Measurements from ENCODE around the gene PARK7.
"Not testable (repeated sequence)": the region's sequence is repeated elsewhere in the genome, so short reads cannot be mapped to it uniquely, and the experiment has no call there.

The PARK7 gene

DNA sequence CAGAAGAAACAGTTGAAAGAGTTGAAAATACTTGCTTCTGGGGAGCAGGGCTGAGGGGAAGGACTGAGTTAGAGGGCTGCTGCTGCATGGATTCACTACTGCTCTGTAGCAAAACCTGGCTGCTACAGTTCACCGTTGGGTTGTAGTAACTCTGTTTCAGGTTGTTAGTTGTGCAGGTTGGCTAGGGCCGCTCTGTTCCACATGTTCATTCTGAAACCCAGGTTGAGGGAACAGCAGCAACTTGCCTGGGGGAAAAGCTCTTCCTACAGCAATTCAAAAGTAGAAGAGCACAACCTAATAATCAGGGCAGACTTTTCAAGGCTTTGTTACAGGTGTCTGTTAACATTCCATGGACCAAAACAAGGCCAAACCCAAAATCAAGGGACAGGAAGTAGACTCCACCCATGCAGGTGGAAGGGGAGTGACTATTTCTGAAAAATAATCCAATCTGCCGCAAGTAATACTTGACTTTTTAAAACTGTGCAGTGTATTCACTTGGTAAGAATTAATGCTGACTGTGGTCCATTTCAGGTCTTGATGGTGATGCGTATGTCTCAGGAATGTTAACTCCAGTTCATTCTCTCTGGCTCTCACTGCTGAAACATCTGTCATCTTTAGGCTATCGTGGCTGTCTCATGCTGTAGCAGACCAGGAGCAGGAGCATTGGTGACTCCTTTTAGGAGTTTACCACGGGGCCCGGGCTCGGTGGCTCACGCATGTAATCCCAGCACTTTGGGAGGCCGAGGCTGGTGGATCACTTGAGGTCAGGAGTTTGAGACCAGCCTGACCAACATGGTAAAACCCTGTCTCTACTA lies 5.1 kb upstream of the PARK7 start:
- Histone ChIP-seq H3K9me3 (ENCODE audit: control extremely low read depth in 1 of 5, control insufficient read depth in 4 of 5, insufficient read depth in 2 of 5, low read depth in 1 of 5, low read length in 4 of 5) (no peaks in the 10 kb centered on the region), H3K36me3 (ENCODE audit: control insufficient read depth in 4 of 4, insufficient read depth in 4 of 4, low read length in 3 of 4) (no peaks in the 10 kb centered on the region), H3K27ac (ENCODE audit: insufficient read depth in 1 of 2, low read depth in 1 of 2, low read length in 2 of 2, poor library complexity in 1 of 2, severe bottlenecking in 2 of 2) (no peak overlapping the region), H3K4me3 (ENCODE audit: control insufficient read depth in 1 of 7, extremely low read depth in 1 of 7, insufficient read depth in 4 of 7, low read depth in 2 of 7, low read length in 6 of 7) (no peak overlapping the region), H3K27me3 (replicated peaks in 2 of 5; ENCODE audit: control insufficient read depth in 4 of 5, insufficient read depth in 5 of 5, low read length in 4 of 5) (no peaks in the 10 kb centered on the region), H3K4me1 (ENCODE audit: control extremely low read depth in 1 of 4, control insufficient read depth in 4 of 4, insufficient read depth in 4 of 4, low read length in 3 of 4) (peaks cover 5 to 25% (median 21%) of the 10 kb centered on the region in 4 experiments)
- ChIA-PET CTCF (interaction anchor here (0.6 to 1.6 kb wide), 4 partner anchors 14 to 19 kb away, joined by 3 to 5 read pairs (median 4); partner anchors contain the start of gene TNFRSF9), POLR2A (interaction anchor here (1.2 kb wide), 1 partner anchor 26 kb away, joined by 4 read pairs; no protein-coding TSS in a partner anchor)
- WGBS (ENCODE audit: insufficient coverage), result 100% methylated on average over 9 of the region's 10 CpGs
- DNase-seq, result no peak

DNA sequence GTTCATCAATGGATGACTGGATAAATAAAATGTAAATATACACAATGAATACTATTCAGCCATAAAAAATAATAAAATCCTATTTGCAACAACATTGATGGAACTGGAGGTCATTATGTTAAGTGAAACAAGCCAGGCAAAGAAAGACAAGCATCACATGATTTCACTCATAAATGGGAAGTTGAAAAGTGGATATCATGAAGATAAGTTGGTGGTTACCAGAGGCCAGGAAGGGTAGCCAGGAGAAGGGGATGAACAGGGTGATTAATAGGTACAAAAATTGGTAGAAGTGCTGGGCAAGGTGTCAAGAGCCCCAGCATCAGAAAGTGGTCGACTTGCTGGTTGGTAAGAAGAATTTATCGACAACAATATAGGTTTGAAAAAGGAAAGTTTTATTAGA lies 1.3 kb upstream of the PARK7 start:
- ChIA-PET CTCF (no interaction called here), POLR2A (no interaction called here)
- WGBS (ENCODE audit: insufficient coverage), result 88% methylated on average over 2 of the region's 2 CpGs
- DNase-seq, result peak in 2 of 3 donors; percentile 43 to 61
- no peak overlapping the region for H3K27ac ChIP-seq (ENCODE audit: insufficient read depth in 1 of 2, low read depth in 1 of 2, low read length in 2 of 2, poor library complexity in 1 of 2, severe bottlenecking in 2 of 2)
- no peaks in the 10 kb centered on the region for H3K9me3 ChIP-seq (ENCODE audit: control extremely low read depth in 1 of 5, control insufficient read depth in 4 of 5, insufficient read depth in 2 of 5, low read depth in 1 of 5, low read length in 4 of 5)
- peaks cover 7 to 15% (median 14%) of the 10 kb centered on the region in 4 experiments for H3K36me3 ChIP-seq (ENCODE audit: control insufficient read depth in 4 of 4, insufficient read depth in 4 of 4, low read length in 3 of 4)
- peaks cover 13 to 23% (median 17%) of the 10 kb centered on the region in 4 experiments for H3K4me1 ChIP-seq (ENCODE audit: control extremely low read depth in 1 of 4, control insufficient read depth in 4 of 4, insufficient read depth in 4 of 4, low read length in 3 of 4)
- peak overlapping the region in 5 of 7 experiments; percentile 84 to 95 (median 89) for H3K4me3 ChIP-seq (ENCODE audit: control insufficient read depth in 1 of 7, extremely low read depth in 1 of 7, insufficient read depth in 4 of 7, low read depth in 2 of 7, low read length in 6 of 7)
- H3K27me3 ChIP-seq (replicated peaks in 2 of 5; ENCODE audit: control insufficient read depth in 4 of 5, insufficient read depth in 5 of 5, low read length in 4 of 5), result no peaks in the 10 kb centered on the region

DNA sequence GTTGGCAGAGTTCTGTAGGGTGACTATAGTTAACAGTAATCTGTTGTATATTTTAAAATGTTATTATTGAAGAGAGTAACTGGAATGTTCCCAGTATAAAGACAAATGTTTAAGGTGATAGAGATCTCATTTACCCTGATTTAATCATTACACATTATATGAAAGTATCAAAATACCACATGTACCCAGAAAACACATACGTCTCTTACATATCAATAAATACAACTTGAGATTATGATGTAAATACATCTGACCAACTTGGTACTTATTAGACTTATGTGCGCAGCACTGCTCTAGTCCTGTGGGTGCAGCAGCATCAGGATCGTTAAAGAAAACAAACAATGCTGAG lies 670 bp upstream of the PARK7 start:
- peak overlapping the region; percentile 84 to 95 (median 89) for H3K4me3 ChIP-seq (ENCODE audit: control insufficient read depth in 1 of 7, extremely low read depth in 1 of 7, insufficient read depth in 4 of 7, low read depth in 2 of 7, low read length in 6 of 7)
- H3K9me3 ChIP-seq (ENCODE audit: control extremely low read depth in 1 of 5, control insufficient read depth in 4 of 5, insufficient read depth in 2 of 5, low read depth in 1 of 5, low read length in 4 of 5), result no peaks in the 10 kb centered on the region
- peaks cover 13 to 23% (median 17%) of the 10 kb centered on the region in 4 experiments for H3K4me1 ChIP-seq (ENCODE audit: control extremely low read depth in 1 of 4, control insufficient read depth in 4 of 4, insufficient read depth in 4 of 4, low read length in 3 of 4)
- DNase-seq, result no peak
- POLR2A ChIA-PET, result interaction anchor here (0.6 to 0.7 kb wide), 3 partner anchors 19 to 26 kb away, joined by 3 to 4 read pairs (median 3); no protein-coding TSS in a partner anchor
- peaks cover 12 to 22% (median 18%) of the 10 kb centered on the region in 4 experiments for H3K36me3 ChIP-seq (ENCODE audit: control insufficient read depth in 4 of 4, insufficient read depth in 4 of 4, low read length in 3 of 4)
- no peaks in the 10 kb centered on the region for H3K27me3 ChIP-seq (replicated peaks in 2 of 5; ENCODE audit: control insufficient read depth in 4 of 5, insufficient read depth in 5 of 5, low read length in 4 of 5)
- H3K27ac ChIP-seq (ENCODE audit: insufficient read depth in 1 of 2, low read depth in 1 of 2, low read length in 2 of 2, poor library complexity in 1 of 2, severe bottlenecking in 2 of 2), result peak overlapping the region; percentile 81 to 93
- WGBS (ENCODE audit: insufficient coverage), result 0% methylated on average over 1 of the region's 3 CpGs
- CTCF ChIA-PET, result interaction anchor here (1.5 kb wide), 1 partner anchor 14 kb away, joined by 6 read pairs; no protein-coding TSS in a partner anchor

DNA sequence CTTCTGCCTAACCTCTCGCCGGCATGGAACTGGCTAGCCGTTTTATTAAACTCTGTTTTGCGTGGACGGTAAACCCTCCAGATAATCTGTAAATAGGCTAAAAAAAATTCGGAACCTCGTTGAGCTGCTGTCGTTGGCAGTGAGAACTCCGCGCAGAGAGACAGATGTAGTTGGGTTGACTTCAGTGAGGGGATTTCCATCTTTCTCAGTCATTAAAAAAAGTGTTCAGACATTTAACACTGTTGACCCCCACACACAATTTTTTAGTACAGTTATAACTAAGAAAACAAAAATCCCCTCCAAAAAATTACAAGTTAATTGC lies 464 bp downstream of the PARK7 start:
- WGBS (ENCODE audit: insufficient coverage), result 0% methylated on average over 8 of the region's 10 CpGs
- Histone ChIP-seq H3K9me3 (ENCODE audit: control extremely low read depth in 1 of 5, control insufficient read depth in 4 of 5, insufficient read depth in 2 of 5, low read depth in 1 of 5, low read length in 4 of 5) (no peaks in the 10 kb centered on the region), H3K4me1 (ENCODE audit: control extremely low read depth in 1 of 4, control insufficient read depth in 4 of 4, insufficient read depth in 4 of 4, low read length in 3 of 4) (peaks cover 13 to 26% (median 17%) of the 10 kb centered on the region in 4 experiments), H3K27ac (ENCODE audit: insufficient read depth in 1 of 2, low read depth in 1 of 2, low read length in 2 of 2, poor library complexity in 1 of 2, severe bottlenecking in 2 of 2) (peak overlapping the region; percentile 81 to 93), H3K27me3 (replicated peaks in 2 of 5; ENCODE audit: control insufficient read depth in 4 of 5, insufficient read depth in 5 of 5, low read length in 4 of 5) (no peaks in the 10 kb centered on the region), H3K4me3 (ENCODE audit: control insufficient read depth in 1 of 7, extremely low read depth in 1 of 7, insufficient read depth in 4 of 7, low read depth in 2 of 7, low read length in 6 of 7) (peak overlapping the region; percentile 84 to 95 (median 89)), H3K36me3 (ENCODE audit: control insufficient read depth in 4 of 4, insufficient read depth in 4 of 4, low read length in 3 of 4) (peaks cover 13 to 32% (median 25%) of the 10 kb centered on the region in 4 experiments)
- ChIA-PET CTCF (interaction anchor here (1.4 to 1.9 kb wide), 3 partner anchors 13 to 54 kb away, joined by 4 to 8 read pairs (median 6); no protein-coding TSS in a partner anchor), POLR2A (no interaction called here)
- DNase-seq, result peak; percentile 40 to 81 (median 80)

DNA sequence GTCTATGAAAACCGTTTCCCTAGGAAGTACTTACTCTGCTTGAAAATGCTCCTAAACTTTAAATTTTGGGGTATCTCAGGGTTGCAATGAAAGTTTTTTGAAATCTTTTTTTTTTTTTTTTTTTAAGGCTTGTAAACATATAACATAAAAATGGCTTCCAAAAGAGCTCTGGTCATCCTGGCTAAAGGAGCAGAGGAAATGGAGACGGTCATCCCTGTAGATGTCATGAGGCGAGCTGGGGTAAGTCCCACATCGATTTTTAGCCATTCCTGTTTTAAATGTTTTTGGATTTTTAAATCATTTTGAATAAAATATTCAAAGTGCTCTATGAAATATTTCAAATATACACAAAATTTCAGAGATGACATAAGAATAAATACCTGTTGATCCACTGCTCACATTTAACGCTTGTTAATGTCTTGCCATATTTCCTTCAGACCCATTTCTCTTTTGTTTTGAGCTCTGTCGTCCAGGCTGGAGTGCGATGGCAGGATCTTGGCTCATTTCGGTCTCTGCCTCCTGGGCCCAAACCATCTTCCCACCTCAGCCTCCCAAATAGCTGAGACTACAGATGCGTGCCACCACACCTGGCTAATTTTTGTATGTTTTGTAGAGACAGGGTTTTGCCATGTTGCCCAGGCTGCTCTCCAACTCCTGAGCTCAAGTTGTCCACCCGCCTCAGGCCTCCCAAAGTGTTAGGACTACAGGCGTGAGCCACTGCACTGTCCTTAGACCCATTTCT lies 1.3 kb downstream of the PARK7 start:
- Histone ChIP-seq H3K27ac (ENCODE audit: insufficient read depth in 1 of 2, low read depth in 1 of 2, low read length in 2 of 2, poor library complexity in 1 of 2, severe bottlenecking in 2 of 2) (peak overlapping the region in 1 of 2 experiments; percentile 93), H3K4me1 (ENCODE audit: control extremely low read depth in 1 of 4, control insufficient read depth in 4 of 4, insufficient read depth in 4 of 4, low read length in 3 of 4) (peaks cover 13 to 31% (median 23%) of the 10 kb centered on the region in 4 experiments), H3K36me3 (ENCODE audit: control insufficient read depth in 4 of 4, insufficient read depth in 4 of 4, low read length in 3 of 4) (peaks cover 15 to 39% (median 32%) of the 10 kb centered on the region in 4 experiments), H3K4me3 (ENCODE audit: control insufficient read depth in 1 of 7, extremely low read depth in 1 of 7, insufficient read depth in 4 of 7, low read depth in 2 of 7, low read length in 6 of 7) (peak overlapping the region in 5 of 7 experiments; percentile 88 to 95 (median 89)), H3K27me3 (replicated peaks in 2 of 5; ENCODE audit: control insufficient read depth in 4 of 5, insufficient read depth in 5 of 5, low read length in 4 of 5) (no peaks in the 10 kb centered on the region), H3K9me3 (ENCODE audit: control extremely low read depth in 1 of 5, control insufficient read depth in 4 of 5, insufficient read depth in 2 of 5, low read depth in 1 of 5, low read length in 4 of 5) (no peaks in the 10 kb centered on the region)
- ChIA-PET POLR2A (interaction anchor here (0.7 kb wide), 1 partner anchor 53 kb away, joined by 3 read pairs; no protein-coding TSS in a partner anchor), CTCF (interaction anchor here (1.4 to 1.9 kb wide), 2 partner anchors 13 to 53 kb away, joined by 4 to 8 read pairs; no protein-coding TSS in a partner anchor)
- no peak for DNase-seq
- 91% methylated on average over 7 of the region's 11 CpGs for WGBS (ENCODE audit: insufficient coverage)

DNA sequence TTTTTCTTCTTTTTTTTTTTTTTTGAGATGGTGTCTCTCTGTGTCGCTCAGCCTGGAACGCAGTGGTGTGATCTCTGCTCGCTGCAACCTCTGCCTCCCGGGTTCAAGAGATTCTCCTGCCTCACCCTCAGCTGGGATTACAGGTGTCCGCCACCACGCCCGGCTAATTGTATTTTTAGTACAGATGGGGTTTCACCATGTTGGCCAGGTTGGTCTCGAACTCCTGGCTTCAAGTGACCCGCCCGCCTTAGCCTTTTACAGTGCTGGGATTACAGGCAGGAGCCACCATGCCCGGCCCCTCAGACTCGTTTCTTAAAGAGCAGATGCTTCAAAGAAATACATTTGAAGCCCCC lies 1.8 kb downstream of the PARK7 start:
- DNase-seq; H3K4me3 ChIP-seq (ENCODE audit: control insufficient read depth in 1 of 7, extremely low read depth in 1 of 7, insufficient read depth in 4 of 7, low read depth in 2 of 7, low read length in 6 of 7); POLR2A ChIA-PET; H3K9me3 ChIP-seq (ENCODE audit: control extremely low read depth in 1 of 5, control insufficient read depth in 4 of 5, insufficient read depth in 2 of 5, low read depth in 1 of 5, low read length in 4 of 5); H3K27me3 ChIP-seq (replicated peaks in 2 of 5; ENCODE audit: control insufficient read depth in 4 of 5, insufficient read depth in 5 of 5, low read length in 4 of 5): not testable (repeated sequence)
- 94% methylated on average over 8 of the region's 12 CpGs for WGBS (ENCODE audit: insufficient coverage)
- peaks cover 13 to 31% (median 23%) of the 10 kb centered on the region in 4 experiments for H3K4me1 ChIP-seq (ENCODE audit: control extremely low read depth in 1 of 4, control insufficient read depth in 4 of 4, insufficient read depth in 4 of 4, low read length in 3 of 4)
- peak overlapping the region in 1 of 2 experiments; percentile 93 for H3K27ac ChIP-seq (ENCODE audit: insufficient read depth in 1 of 2, low read depth in 1 of 2, low read length in 2 of 2, poor library complexity in 1 of 2, severe bottlenecking in 2 of 2)
- CTCF ChIA-PET, result interaction anchor here (1.9 kb wide), 1 partner anchor 12 kb away, joined by 8 read pairs; no protein-coding TSS in a partner anchor
- peaks cover 15 to 40% (median 34%) of the 10 kb centered on the region in 4 experiments for H3K36me3 ChIP-seq (ENCODE audit: control insufficient read depth in 4 of 4, insufficient read depth in 4 of 4, low read length in 3 of 4)
